WTC11 (cell line): ENCODE measurements around the gene LIPI. TPM values are rescaled to one million over a fixed set of nuclear protein-coding genes. Genes with fewer than 3 reads are reported as not detected.

ENCODE experiments used
- ATAC-seq: fragments of 200-7000 bp; cut with Tn5 transposase; 2 replicates; pipeline ENCODE4 v1.10.0; 2021; ENCODE audit warnings: mild to moderate bottlenecking, moderate library complexity
- CTCF ChIA-PET: fragments of 300-600 bp; sonication (Branson Sonifier 250); formaldehyde crosslinking; loops from one replicate; lab custom pipeline; 2021; ENCODE audit warnings: antibody characterized with exemption; lab: Charles Lee
- POLR2A ChIA-PET: fragments of 350-600 bp; sonication (Branson Sonifier 250); formaldehyde crosslinking; loops from one replicate; lab custom pipeline; 2021; ENCODE audit warnings: antibody characterized with exemption; lab: Charles Lee
- DNase-seq: peaks from one replicate; pipeline ENCODE4 v3.0.0; 2021; ENCODE audit warnings: low spot score
- H3K27ac Mint-ChIP-seq: 2 replicates; pipeline ENCODE4 v1.8.0; 2021; ENCODE audit warnings: mixed read lengths
- H3K27me3 Mint-ChIP-seq: 2 replicates; pipeline ENCODE4 v1.8.0; 2021; ENCODE audit warnings: low read depth, mild to moderate bottlenecking, moderate library complexity, mixed read lengths
- H3K36me3 Mint-ChIP-seq: 2 replicates; pipeline ENCODE4 v1.8.0; 2021; ENCODE audit warnings: mixed read lengths
- H3K4me1 Mint-ChIP-seq: 2 replicates; pipeline ENCODE4 v1.8.0; 2022; ENCODE audit warnings: mixed read lengths
- H3K4me3 Mint-ChIP-seq: 2 replicates; pipeline ENCODE4 v1.8.0; 2021; ENCODE audit warnings: mild to moderate bottlenecking, moderate library complexity, mixed read lengths
- H3K9me3 Mint-ChIP-seq: 2 replicates; pipeline ENCODE4 v1.8.0; 2021; ENCODE audit warnings: mixed read lengths
- ATF6 ChIP-seq: sonication (generic); formaldehyde crosslinking; IDR thresholded peaks from 2 replicates; pipeline ENCODE4 v1.8.1; 2023; ENCODE audit warnings: mild to moderate bottlenecking, missing genetic modification reagents
- CREB1 ChIP-seq: sonication (generic); formaldehyde crosslinking; IDR thresholded peaks from 2 replicates; pipeline ENCODE4 v1.8.0; 2023; ENCODE audit warnings: mild to moderate bottlenecking, missing genetic modification reagents
- CTCF ChIP-seq: fragments of 200-600 bp; IDR thresholded peaks from 2 replicates; pipeline ENCODE4 v1.8.0; 2022; ENCODE audit warnings: antibody characterized with exemption
- ESRRA ChIP-seq: sonication (generic); formaldehyde crosslinking; IDR thresholded peaks from 2 replicates; pipeline ENCODE4 v1.8.1; 2022; ENCODE audit warnings: mild to moderate bottlenecking, missing genetic modification reagents, borderline replicate concordance
- FOXK1 ChIP-seq: sonication (generic); formaldehyde crosslinking; IDR thresholded peaks from 2 replicates; pipeline ENCODE4 v1.8.0; 2022; ENCODE audit warnings: mild to moderate bottlenecking, moderate library complexity, missing genetic modification reagents
- HMGXB4 ChIP-seq: sonication (generic); formaldehyde crosslinking; IDR thresholded peaks from 2 replicates; pipeline ENCODE4 v1.8.1; 2023; ENCODE audit warnings: mild to moderate bottlenecking, moderate library complexity, missing genetic modification reagents
- IRF2 ChIP-seq: sonication (generic); formaldehyde crosslinking; IDR thresholded peaks from 2 replicates; pipeline ENCODE4 v1.8.0; 2022; ENCODE audit warnings: low read depth, missing genetic modification reagents, borderline replicate concordance
- JAZF1 ChIP-seq: fragments of 250-450 bp; sonication (Bioruptor Pico); IDR thresholded peaks from 2 replicates; pipeline ENCODE4 v1.9.0; 2021; ENCODE audit warnings: moderate library complexity, mild to moderate bottlenecking, inconsistent platforms
- MLX ChIP-seq: sonication (generic); formaldehyde crosslinking; IDR thresholded peaks from 2 replicates; pipeline ENCODE4 v1.8.1; 2023; ENCODE audit warnings: mild to moderate bottlenecking, missing genetic modification reagents, moderate library complexity
- MYBL2 ChIP-seq: sonication (generic); formaldehyde crosslinking; IDR thresholded peaks from 2 replicates; pipeline ENCODE4 v1.8.1; 2023; ENCODE audit warnings: mild to moderate bottlenecking, moderate library complexity, missing genetic modification reagents
- NR1H2 ChIP-seq: sonication (generic); formaldehyde crosslinking; IDR thresholded peaks from 2 replicates; pipeline ENCODE4 v1.9.0; 2021; ENCODE audit warnings: mild to moderate bottlenecking, moderate library complexity, missing genetic modification reagents
- OVOL2 ChIP-seq: fragments of 250-450 bp; sonication (Bioruptor Pico); IDR thresholded peaks from 2 replicates; pipeline ENCODE4 v1.9.0; 2021; ENCODE audit warnings: mild to moderate bottlenecking, borderline replicate concordance
- PRDM15 ChIP-seq: sonication (generic); formaldehyde crosslinking; IDR thresholded peaks from 2 replicates; pipeline ENCODE4 v1.8.0; 2022; ENCODE audit warnings: missing genetic modification reagents
- RORB ChIP-seq: fragments of 250-450 bp; sonication (Bioruptor Pico); IDR thresholded peaks from 2 replicates; pipeline ENCODE4 v1.9.0; 2021; ENCODE audit warnings: mild to moderate bottlenecking
- TEAD1 ChIP-seq: sonication (generic); formaldehyde crosslinking; IDR thresholded peaks from 2 replicates; pipeline ENCODE4 v1.8.0; 2022; ENCODE audit warnings: mild to moderate bottlenecking, missing genetic modification reagents
- ZBTB21 ChIP-seq: sonication (generic); formaldehyde crosslinking; IDR thresholded peaks from 2 replicates; pipeline ENCODE4 v1.8.1; 2023; ENCODE audit warnings: mild to moderate bottlenecking, missing genetic modification reagents, borderline replicate concordance
- ZNF232 ChIP-seq: sonication (generic); formaldehyde crosslinking; IDR thresholded peaks from 2 replicates; pipeline ENCODE4 v1.8.0; 2022; ENCODE audit warnings: mild to moderate bottlenecking, missing genetic modification reagents
- ZNF317 ChIP-seq: sonication (generic); formaldehyde crosslinking; IDR thresholded peaks from 2 replicates; pipeline ENCODE4 v1.8.1; 2023; ENCODE audit warnings: low read depth, mild to moderate bottlenecking, moderate library complexity, missing genetic modification reagents, borderline replicate concordance
- ZNF425 ChIP-seq: fragments of 250-450 bp; sonication (Bioruptor Pico); conservative IDR thresholded peaks from 2 replicates; pipeline ENCODE4 v1.9.0; 2021; ENCODE audit warnings: mild to moderate bottlenecking
- total RNA-seq: library from RNA; stranded (reverse); gene quantifications from 3 replicates; pipeline ENCODE4 v1.2.3, GENCODE V29; 2021

The LIPI gene
- total RNA-seq, 1 experiment from 2014 or later: not detected

GRCh38 chr21:14239281-14239680 lies 28.5 kb upstream of the LIPI start:
- POLR2A ChIA-PET: no interaction called here
- DNase-seq: no peak
- H3K27ac Mint-ChIP-seq: no peak overlapping the region
- no peak for TF ChIP-seq CREB1
- no peak for TF ChIP-seq TEAD1
- TF ChIP-seq MLX (CRISPR knock-in tag): no peak
- no peak for TF ChIP-seq HMGXB4 (CRISPR knock-in tag)
- no peak for TF ChIP-seq ZBTB21
- no peak for TF ChIP-seq OVOL2 (CRISPR knock-in tag)
- no peak for TF ChIP-seq ESRRA (CRISPR knock-in tag)
- TF ChIP-seq FOXK1 (CRISPR knock-in tag): no peak
- no peak for TF ChIP-seq ZNF317
- no peak for TF ChIP-seq IRF2
- TF ChIP-seq RORB: no peak
- TF ChIP-seq ZNF232: no peak
- TF ChIP-seq MYBL2 (CRISPR knock-in tag): no peak
- no peak for TF ChIP-seq ATF6 (CRISPR knock-in tag)
- TF ChIP-seq PRDM15 (CRISPR knock-in tag): no peak
- TF ChIP-seq, all 79 proteins: peak for 0
- Mint-ChIP-seq H3K27me3 (no peaks in the 10 kb centered on the region), H3K4me1 (peaks cover 27% of the 10 kb centered on the region), H3K36me3 (no peaks in the 10 kb centered on the region), H3K9me3 (no peaks in the 10 kb centered on the region), H3K4me3 (no peak overlapping the region)
- CTCF ChIA-PET: no interaction called here
- no peak for ATAC-seq

- Mint-ChIP-seq H3K4me1 (peaks cover 18% of the 10 kb centered on the region), H3K4me3 (no peak overlapping the region), H3K9me3 (peaks cover 10% of the 10 kb centered on the region), H3K27ac (no peak overlapping the region), H3K36me3 (peaks cover 2% of the 10 kb centered on the region; the same call in 1 of the 2 replicates), H3K27me3 (no peaks in the 10 kb centered on the region)
- peak; percentile 61; the same call in 1 of the 2 replicates for ATAC-seq
- no peak for DNase-seq
- CTCF ChIA-PET: no interaction called here
- POLR2A ChIA-PET: no interaction called here
- TF ChIP-seq PRDM15 (CRISPR knock-in tag): no peak
- no peak for TF ChIP-seq JAZF1 (CRISPR knock-in tag)
- TF ChIP-seq CTCF: no peak
- TF ChIP-seq ZNF425 (CRISPR knock-in tag): no peak
- no peak for TF ChIP-seq NR1H2 (CRISPR knock-in tag)
Observed at GRCh38 chr21:14236180-14236579, 25.4 kb upstream of the LIPI start.
